DMS114 treated with DMSO at 0.1 percent for 48 hours (cell line): ENCODE results near the gene PLOD1.
"Not testable (repeated sequence)": the region's sequence is repeated elsewhere in the genome, so short reads cannot be mapped to it uniquely, and the experiment has no call there.

Source experiments
- DNase-seq: peaks from one replicate; lab custom pipeline; 2025; ENCODE audit not compliant: unreplicated experiment; lab: John Stamatoyannopoulos, UW

PLOD1 gene

GRCh38 chr1:12003762-12004161, 69.2 kb downstream of the PLOD1 start:
- no peak for DNase-seq

GRCh38 chr1:12005488-12006166, 71.1 kb downstream of the PLOD1 start:
- no peak for DNase-seq

GRCh38 chr1:12006167-12006921, 71.8 kb downstream of the PLOD1 start:
- no peak for DNase-seq

- no peak for DNase-seq
These were observed 72.7 kb downstream of the PLOD1 start for GRCh38 chr1:12007204-12007603.

- DNase-seq = not testable (repeated sequence)
These were observed 73.8 kb downstream of the PLOD1 start for GRCh38 chr1:12008355-12008754.

GRCh38 chr1:12009318-12009947, 74.9 kb downstream of the PLOD1 start:
- no peak for DNase-seq

- DNase-seq = no peak
These were observed 76.4 kb downstream of the PLOD1 start for GRCh38 chr1:12010746-12011570.

GRCh38 chr1:12011998-12012397, 77.5 kb downstream of the PLOD1 start:
- no peak for DNase-seq

- DNase-seq = no peak
These were observed 78.2 kb downstream of the PLOD1 start for GRCh38 chr1:12012560-12013316.

GRCh38 chr1:12014141-12014991, 79.8 kb downstream of the PLOD1 start:
- DNase-seq = no peak

GRCh38 chr1:12015001-12015491, 80.5 kb downstream of the PLOD1 start:
- DNase-seq = no peak

- DNase-seq = no peak
These were observed 81.0 kb downstream of the PLOD1 start for GRCh38 chr1:12015499-12015898.

GRCh38 chr1:12016182-12016581, 81.7 kb downstream of the PLOD1 start:
- DNase-seq = no peak

- no peak for DNase-seq
These were observed 85.5 kb downstream of the PLOD1 start for GRCh38 chr1:12019858-12020509.

GRCh38 chr1:12021616-12022015, 87.1 kb downstream of the PLOD1 start:
- no peak for DNase-seq

- no peak for DNase-seq
These were observed 87.5 kb downstream of the PLOD1 start for GRCh38 chr1:12022036-12022435.
